H54 (cell line): ENCODE results near the gene GNG13.
"Not testable (repeated sequence)": the region's sequence is repeated elsewhere in the genome, so short reads cannot be mapped to it uniquely, and the experiment has no call there.

Source experiments
- DNase-seq: peaks from one replicate; pipeline ENCODE4 v3.0.0; 2011; ENCODE audit warnings: low spot score, mixed read lengths; ENCODE audit not compliant: insufficient read length
- FAIRE-seq: peaks from 3 replicates; lab custom pipeline; 2011; peaks lifted over from hg19 to GRCh38; lab: Jason Lieb, UNC
- POLR2A ChIP-seq: IDR thresholded peaks from 2 replicates; pipeline ENCODE4 v1.6.1; 2011; ENCODE audit warnings: low read depth, mild to moderate bottlenecking, low read length

The GNG13 gene

GRCh38 chr16:825341-826061 is 25.0 kb upstream of the GNG13 start:
- no peak for TF ChIP-seq POLR2A
- FAIRE-seq, result no peak
- no peak for DNase-seq

DNA sequence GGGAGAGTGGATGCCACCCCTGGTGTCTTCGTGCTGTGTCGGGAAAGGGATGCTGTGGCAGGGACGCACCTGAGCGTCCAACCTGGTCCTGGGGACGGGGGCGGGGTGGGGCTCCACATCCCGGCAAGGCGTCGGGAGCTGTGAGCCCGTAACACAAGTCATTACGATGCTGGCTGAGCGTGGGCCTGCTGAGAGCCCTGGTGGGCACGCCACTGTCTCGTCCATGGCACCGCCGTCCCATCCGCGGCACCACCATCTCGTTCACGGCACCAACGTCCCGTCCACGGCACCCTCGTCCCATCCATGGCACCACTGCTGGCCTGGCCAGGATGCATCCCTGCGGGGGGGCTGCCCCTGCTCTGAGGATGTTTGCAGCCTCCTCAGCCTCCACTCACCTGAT is 24.1 kb upstream of the GNG13 start:
- TF ChIP-seq POLR2A, result no peak
- DNase-seq (no peak), FAIRE-seq (no peak)

DNA sequence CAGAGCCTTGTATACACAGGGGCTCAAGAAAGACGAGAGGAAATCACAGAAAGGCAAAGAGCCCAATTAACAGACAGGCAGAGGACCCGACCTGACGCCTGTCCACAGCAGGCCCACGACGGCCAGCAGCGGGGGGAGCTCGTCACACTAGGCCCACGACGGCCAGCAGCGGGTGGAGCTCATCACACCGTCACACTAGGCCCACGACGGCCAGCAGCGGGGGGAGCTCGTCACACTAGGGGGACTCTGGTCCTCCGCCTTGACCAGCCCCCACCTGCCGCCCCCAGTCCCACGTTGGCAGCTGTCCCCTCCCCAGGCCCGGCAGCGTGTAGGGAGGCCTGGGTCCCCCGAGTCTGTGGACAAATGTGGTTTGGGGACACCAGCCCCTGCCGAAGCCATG is 23.7 kb upstream of the GNG13 start:
- no peak for FAIRE-seq
- no peak for DNase-seq
- TF ChIP-seq POLR2A, result no peak

DNA sequence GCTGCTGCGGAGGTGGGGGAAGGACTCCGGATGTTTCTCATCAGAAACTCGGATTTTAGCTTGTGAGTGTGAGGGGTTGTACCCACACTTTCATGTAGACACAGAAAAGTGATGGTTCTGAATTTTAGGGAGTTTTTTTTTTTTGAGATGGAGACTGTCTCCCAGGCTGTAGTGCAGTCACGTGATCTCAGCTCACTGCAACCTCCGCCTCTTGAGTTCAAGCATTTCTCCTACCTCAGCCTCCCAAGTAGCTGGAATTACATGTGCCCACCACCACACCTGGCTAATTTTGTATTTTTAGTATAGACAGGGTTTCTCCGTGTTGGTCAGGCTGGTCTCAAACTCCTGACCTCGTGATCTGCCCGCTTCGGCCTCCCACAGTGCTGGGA is 22.4 kb upstream of the GNG13 start:
- DNase-seq (no peak), FAIRE-seq (no peak)
- no peak for TF ChIP-seq POLR2A

DNA sequence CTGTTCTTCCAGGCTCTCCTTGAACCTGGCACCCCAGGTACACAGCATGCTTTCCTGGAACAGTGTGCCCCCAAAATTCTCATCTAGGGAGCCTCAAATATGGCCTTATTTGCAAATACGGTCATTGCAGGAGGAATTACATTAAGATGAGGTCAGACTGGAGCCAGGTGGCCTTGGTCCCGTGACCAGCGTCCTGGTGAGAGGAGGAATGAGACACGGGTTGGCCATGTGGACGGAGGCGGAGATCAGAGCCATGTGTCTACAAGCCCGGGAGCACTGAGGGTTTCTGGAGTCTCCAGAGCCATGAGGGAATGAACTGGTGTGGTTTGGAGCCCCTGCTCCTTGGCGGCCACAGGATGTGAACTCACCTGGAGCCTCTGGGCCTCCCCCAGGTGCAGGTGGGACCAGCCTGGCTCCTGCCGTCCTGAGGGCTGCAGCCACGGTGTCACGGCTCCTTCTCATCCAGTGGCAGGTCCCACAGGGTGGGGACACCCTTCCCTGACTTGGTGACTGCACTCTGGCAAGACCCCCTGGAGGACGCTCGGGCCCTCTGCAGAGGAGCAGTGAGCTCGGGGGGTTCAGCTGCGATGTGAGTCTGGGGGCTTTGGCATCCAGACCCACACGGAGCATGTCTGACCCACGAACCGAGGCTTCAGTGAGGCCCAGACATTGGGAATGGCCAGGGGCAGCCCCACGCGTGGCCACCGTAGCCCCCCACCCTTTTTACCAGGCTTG is 21.8 kb upstream of the GNG13 start:
- no peak for DNase-seq
- no peak for TF ChIP-seq POLR2A
- FAIRE-seq, result no peak

GRCh38 chr16:821751-822150 is 21.2 kb upstream of the GNG13 start:
- TF ChIP-seq POLR2A, result no peak
- FAIRE-seq (no peak), DNase-seq (no peak)

DNA sequence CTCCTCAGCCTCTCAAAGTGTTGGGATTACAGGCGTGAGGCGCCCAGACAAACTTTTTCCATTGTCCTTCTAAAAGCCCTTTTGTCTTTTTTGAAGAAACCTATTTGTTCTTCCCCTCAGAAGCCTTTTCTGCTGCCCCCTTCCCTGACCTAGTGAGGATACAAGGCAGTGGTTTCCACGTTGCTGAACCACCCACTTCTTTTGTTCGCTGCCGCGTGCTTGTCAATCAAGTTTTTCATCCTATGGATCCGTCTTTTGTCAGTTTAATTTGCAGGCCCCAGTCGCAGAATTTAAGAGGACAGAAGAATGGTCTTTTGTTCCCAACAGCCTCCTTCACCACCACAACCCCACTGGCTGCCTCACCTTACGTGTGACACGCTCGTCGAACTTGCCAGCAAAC is 20.2 kb upstream of the GNG13 start:
- FAIRE-seq (no peak), DNase-seq (no peak)
- no peak for TF ChIP-seq POLR2A

DNA sequence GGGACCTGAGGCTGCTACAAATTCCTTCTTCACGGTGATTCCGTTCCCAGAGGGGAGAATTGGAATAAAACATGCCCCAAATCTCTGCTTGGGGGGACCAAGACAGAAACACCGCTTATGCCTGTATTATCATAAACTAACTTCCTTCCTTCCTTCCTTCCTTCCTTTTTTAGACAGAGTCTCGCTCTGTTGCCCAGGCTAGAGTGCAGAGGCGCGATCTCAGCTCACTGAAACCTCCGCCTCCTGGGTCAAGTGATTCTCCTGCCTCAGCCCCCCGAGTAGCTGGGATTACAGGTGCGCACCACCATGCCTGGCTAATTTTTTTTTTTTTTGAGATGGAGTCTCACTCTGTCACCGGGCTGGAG is 19.5 kb upstream of the GNG13 start:
- not testable (repeated sequence) for FAIRE-seq, DNase-seq

GRCh38 chr16:819336-820043 is 19.0 kb upstream of the GNG13 start:
- no peak for TF ChIP-seq POLR2A
- FAIRE-seq, result no peak
- DNase-seq, result no peak

DNA sequence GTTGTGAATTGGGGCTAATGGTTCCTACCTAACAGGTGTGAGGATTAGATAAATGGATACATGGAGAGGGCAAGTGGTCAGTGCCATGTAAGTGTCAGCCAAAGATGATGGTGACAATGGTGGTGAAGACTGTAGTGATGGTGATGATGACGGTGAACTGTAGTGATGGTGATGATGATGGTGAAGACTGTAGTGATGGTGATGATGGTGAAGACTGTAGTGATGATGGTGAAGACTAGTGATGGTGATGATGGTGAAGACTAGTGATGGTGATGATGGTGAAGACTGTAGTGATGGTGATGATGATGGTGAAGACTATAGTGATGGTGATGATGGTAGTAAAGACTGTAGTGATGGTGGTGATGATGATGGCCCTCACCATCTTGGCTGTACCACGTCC is 18.1 kb upstream of the GNG13 start:
- no peak for DNase-seq
- peak; percentile 15 for FAIRE-seq
- no peak for TF ChIP-seq POLR2A

- no peak for TF ChIP-seq POLR2A
- DNase-seq (no peak), FAIRE-seq (no peak)
These were observed 17.6 kb upstream of the GNG13 start for GRCh38 chr16:818132-818531.

GRCh38 chr16:817001-817906 is 16.7 kb upstream of the GNG13 start:
- DNase-seq (no peak), FAIRE-seq (no peak)
- no peak for TF ChIP-seq POLR2A

DNA sequence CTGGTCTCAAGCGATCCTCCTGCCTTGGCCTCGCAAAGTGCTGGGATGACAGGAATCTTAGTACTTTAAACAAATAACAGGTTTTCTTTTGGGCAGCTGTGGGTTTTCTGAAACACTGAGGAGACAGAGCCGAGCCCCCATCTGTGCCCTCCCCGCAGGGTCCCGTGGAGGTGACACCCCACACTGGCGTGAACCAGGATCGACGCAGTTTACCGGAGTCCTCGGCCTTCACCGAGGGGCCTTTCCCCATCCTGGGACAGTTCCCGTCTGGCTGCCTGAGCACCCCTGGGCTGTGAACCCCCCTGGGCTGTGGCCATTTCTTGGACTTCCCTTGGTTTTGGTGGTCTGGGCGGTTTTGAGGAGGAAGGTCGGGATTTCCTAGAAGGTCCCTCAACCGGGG is 15.3 kb upstream of the GNG13 start:
- no peak for FAIRE-seq

More for the DNA sequence above, 15.3 kb upstream of the GNG13 start:
- no peak for TF ChIP-seq POLR2A
- DNase-seq, result no peak
